ENCODE measurements around the gene SART3. TPM values are rescaled to one million over a fixed set of nuclear protein-coding genes. Genes with fewer than 3 reads are reported as not detected.
"Not testable (repeated sequence)": the region's sequence is repeated elsewhere in the genome, so short reads cannot be mapped to it uniquely, and the experiment has no call there.

SART3 gene
- total and polyA plus RNA-seq, 2 donors from 2014 or later: 14.9 to 59.1 TPM

- intact Hi-C loops (cut with DNase I): no loop called here
Observed at GRCh38 chr12:108559007-108559655, 1.8 kb downstream of the SART3 start.

GRCh38 chr12:108555383-108555782 lies 5.6 kb downstream of the SART3 start:
- H3K4me3 ChIP-seq (ENCODE audit: low read length in 3 of 3); H3K36me3 ChIP-seq (ENCODE audit: control insufficient read depth in 2 of 3, insufficient read depth in 3 of 3, low read length in 3 of 3); H3K9ac ChIP-seq (ENCODE audit: low read length in 3 of 3); H3K27me3 ChIP-seq (ENCODE audit: control insufficient read depth, insufficient read depth, low read length); H3K9me3 ChIP-seq (ENCODE audit: control insufficient read depth in 2 of 3, insufficient read depth in 1 of 3, low read length in 3 of 3); DNase-seq; H3K27ac ChIP-seq (ENCODE audit: low read depth in 2 of 2, low read length in 2 of 2); FAIRE-seq; intact Hi-C loops (cut with DNase I): not testable (repeated sequence)
- peaks cover 0 to 14% (median 8%) of the 10 kb centered on the region in 3 donors for H3K4me1 ChIP-seq (ENCODE audit: control insufficient read depth in 2 of 3, insufficient read depth in 2 of 3, low read depth in 1 of 3, low read length in 3 of 3)

More at GRCh38 chr12:108559007-108559655, 1.8 kb downstream of the SART3 start:
- Histone ChIP-seq H3K27me3 (ENCODE audit: control insufficient read depth, insufficient read depth, low read length) (no peaks in the 10 kb centered on the region), H3K27ac (ENCODE audit: low read depth in 2 of 2, low read length in 2 of 2) (no peak overlapping the region), H3K9me3 (ENCODE audit: control insufficient read depth in 2 of 3, insufficient read depth in 1 of 3, low read length in 3 of 3) (no peaks in the 10 kb centered on the region), H3K4me3 (ENCODE audit: low read length in 3 of 3) (no peak overlapping the region), H3K9ac (ENCODE audit: low read length in 3 of 3) (no peak overlapping the region), H3K36me3 (ENCODE audit: control insufficient read depth in 2 of 3, insufficient read depth in 3 of 3, low read length in 3 of 3) (peaks cover 0 to 4% (median 2%) of the 10 kb centered on the region in 3 donors), H3K4me1 (ENCODE audit: control insufficient read depth in 2 of 3, insufficient read depth in 2 of 3, low read depth in 1 of 3, low read length in 3 of 3) (peaks cover 0 to 27% (median 14%) of the 10 kb centered on the region in 3 donors)
- no peak for FAIRE-seq
- DNase-seq: no peak
- no peak for TF ChIP-seq CTCF (IDR thresholded peaks at IDR 0.05; ENCODE audit: borderline replicate concordance, extremely low read depth, insufficient read depth)

- TF ChIP-seq CTCF (IDR thresholded peaks at IDR 0.05; ENCODE audit: borderline replicate concordance, extremely low read depth, insufficient read depth): no peak
- H3K36me3 ChIP-seq (ENCODE audit: control insufficient read depth in 2 of 3, insufficient read depth in 3 of 3, low read length in 3 of 3): peaks cover 0 to 4% (median 0%) of the 10 kb centered on the region in 3 donors
- H3K4me1 ChIP-seq (ENCODE audit: control insufficient read depth in 2 of 3, insufficient read depth in 2 of 3, low read depth in 1 of 3, low read length in 3 of 3): peaks cover 0 to 2% (median 0%) of the 10 kb centered on the region in 3 donors
- no peak overlapping the region for H3K4me3 ChIP-seq (ENCODE audit: low read length in 3 of 3)
- no peak for FAIRE-seq
- no peak overlapping the region for H3K27ac ChIP-seq (ENCODE audit: low read depth in 2 of 2, low read length in 2 of 2)
- DNase-seq: no peak
- no peaks in the 10 kb centered on the region for H3K27me3 ChIP-seq (ENCODE audit: control insufficient read depth, insufficient read depth, low read length)
- intact Hi-C loops (cut with DNase I): no loop called here
- no peak overlapping the region for H3K9ac ChIP-seq (ENCODE audit: low read length in 3 of 3)
- no peaks in the 10 kb centered on the region for H3K9me3 ChIP-seq (ENCODE audit: control insufficient read depth in 2 of 3, insufficient read depth in 1 of 3, low read length in 3 of 3)
Observed at GRCh38 chr12:108553799-108554198, 7.2 kb downstream of the SART3 start.

GRCh38 chr12:108551535-108551934 lies 9.4 kb downstream of the SART3 start:
- H3K4me3 ChIP-seq (ENCODE audit: low read length in 3 of 3): no peak overlapping the region
- H3K36me3 ChIP-seq (ENCODE audit: control insufficient read depth in 2 of 3, insufficient read depth in 3 of 3, low read length in 3 of 3): peaks cover 4 to 13% (median 12%) of the 10 kb centered on the region in 3 donors
- no peaks in the 10 kb centered on the region for H3K4me1 ChIP-seq (ENCODE audit: control insufficient read depth in 2 of 3, insufficient read depth in 2 of 3, low read depth in 1 of 3, low read length in 3 of 3)
- H3K27me3 ChIP-seq (ENCODE audit: control insufficient read depth, insufficient read depth, low read length): no peaks in the 10 kb centered on the region
- FAIRE-seq (no peak), DNase-seq (no peak)
- H3K27ac ChIP-seq (ENCODE audit: low read depth in 2 of 2, low read length in 2 of 2): no peak overlapping the region
- H3K9ac ChIP-seq (ENCODE audit: low read length in 3 of 3): no peak overlapping the region
- TF ChIP-seq CTCF (IDR thresholded peaks at IDR 0.05; ENCODE audit: borderline replicate concordance, extremely low read depth, insufficient read depth): no peak
- H3K9me3 ChIP-seq (ENCODE audit: control insufficient read depth in 2 of 3, insufficient read depth in 1 of 3, low read length in 3 of 3): no peaks in the 10 kb centered on the region
- intact Hi-C loops (cut with DNase I): no loop called here

Data from kidney (tissue), 14 donors.